ENCODE measurements around the gene ZBTB39.

Gene ZBTB39

GRCh38 chr12:57005980-57006808 lies at the start of gene ZBTB39:
Gene ZBTB39 (minus strand): TSS chr12:57006546. CDS start chr12:57004917, 1,629 bp downstream.
- peak; percentile 97 for TF ChIP-seq CTCF (IDR thresholded peaks at IDR 0.05)

GRCh38 chr12:57055824-57056223 lies 49.5 kb upstream of the ZBTB39 start:
- no peak for TF ChIP-seq CTCF (IDR thresholded peaks at IDR 0.05)

- no peak for TF ChIP-seq CTCF (IDR thresholded peaks at IDR 0.05)
Observed at GRCh38 chr12:57051011-57051410, 44.7 kb upstream of the ZBTB39 start.

GRCh38 chr12:57049890-57050289 lies 43.5 kb upstream of the ZBTB39 start, which contains the start of gene MYO1A:
Gene MYO1A (minus strand): TSS chr12:57050129. CDS start chr12:57048323, 1,806 bp downstream.
- no peak for TF ChIP-seq CTCF (IDR thresholded peaks at IDR 0.05)

GRCh38 chr12:57049119-57049446 lies 42.7 kb upstream of the ZBTB39 start:
- TF ChIP-seq CTCF (IDR thresholded peaks at IDR 0.05) = no peak

- no peak for TF ChIP-seq CTCF (IDR thresholded peaks at IDR 0.05)
Observed at GRCh38 chr12:57048423-57049118, 42.2 kb upstream of the ZBTB39 start.

- TF ChIP-seq CTCF (IDR thresholded peaks at IDR 0.05) = no peak
Observed at GRCh38 chr12:57047981-57048380, 41.6 kb upstream of the ZBTB39 start.

Measured in LNCAP (cell line).